GM19025 (cell line): ENCODE data around the gene AFDN.

Experiments
- ATAC-seq: cut with Tn5 transposase; IDR thresholded peaks from one replicate; pipeline ENCODE4 v1.9.1; 2021; ENCODE audit warnings: mild to moderate bottlenecking, low read depth, moderate library complexity; ENCODE audit not compliant: unreplicated experiment

The AFDN gene

DNA sequence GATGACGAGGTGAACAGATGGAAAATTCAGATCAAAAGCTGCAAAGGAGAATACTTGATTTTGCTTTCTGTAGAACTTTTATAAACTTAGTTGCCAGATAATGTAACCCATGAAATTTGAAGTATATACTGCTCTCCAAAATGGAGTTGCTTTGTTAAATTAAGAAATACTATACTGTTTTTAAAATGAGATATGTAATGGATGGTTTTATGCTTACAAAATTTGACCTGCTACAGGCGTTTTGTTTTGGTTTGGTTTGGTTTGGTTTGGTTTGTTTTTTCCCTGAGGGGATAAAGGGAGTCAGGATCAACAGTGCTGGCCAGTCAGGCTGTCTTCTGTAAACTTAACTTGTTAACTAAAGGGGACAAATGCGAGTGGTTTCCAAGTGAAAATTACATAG lies 115.1 kb downstream of the AFDN start:
- no peak for ATAC-seq

- ATAC-seq, result no peak
These were observed 117.4 kb downstream of the AFDN start for GRCh38 chr6:167944130-167944529.

DNA sequence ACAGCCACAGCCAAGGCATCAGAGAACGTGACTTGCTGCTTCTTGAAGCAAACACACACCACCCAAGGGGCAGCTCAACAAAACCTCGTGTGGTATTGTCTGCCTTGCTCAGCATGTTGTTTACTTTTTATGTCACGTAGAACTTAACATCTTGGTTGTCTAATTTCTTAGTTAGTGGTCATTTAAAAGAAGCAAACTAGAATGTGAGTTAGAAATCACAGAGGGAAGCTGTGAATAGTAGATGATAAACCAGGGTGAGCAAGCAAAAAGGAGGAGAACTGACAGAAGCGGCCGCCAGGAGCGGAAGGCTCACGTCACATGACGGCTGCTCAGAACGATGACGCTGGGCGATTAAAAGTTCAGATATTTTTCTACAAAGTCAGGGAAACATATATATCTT lies 119.3 kb downstream of the AFDN start:
- ATAC-seq, result no peak

GRCh38 chr6:167946604-167947003 lies 119.9 kb downstream of the AFDN start:
- ATAC-seq, result no peak

- ATAC-seq, result no peak
These were observed 121.0 kb downstream of the AFDN start for GRCh38 chr6:167947716-167948115.

GRCh38 chr6:167948716-167949115 lies 122.0 kb downstream of the AFDN start:
- ATAC-seq, result no peak

DNA sequence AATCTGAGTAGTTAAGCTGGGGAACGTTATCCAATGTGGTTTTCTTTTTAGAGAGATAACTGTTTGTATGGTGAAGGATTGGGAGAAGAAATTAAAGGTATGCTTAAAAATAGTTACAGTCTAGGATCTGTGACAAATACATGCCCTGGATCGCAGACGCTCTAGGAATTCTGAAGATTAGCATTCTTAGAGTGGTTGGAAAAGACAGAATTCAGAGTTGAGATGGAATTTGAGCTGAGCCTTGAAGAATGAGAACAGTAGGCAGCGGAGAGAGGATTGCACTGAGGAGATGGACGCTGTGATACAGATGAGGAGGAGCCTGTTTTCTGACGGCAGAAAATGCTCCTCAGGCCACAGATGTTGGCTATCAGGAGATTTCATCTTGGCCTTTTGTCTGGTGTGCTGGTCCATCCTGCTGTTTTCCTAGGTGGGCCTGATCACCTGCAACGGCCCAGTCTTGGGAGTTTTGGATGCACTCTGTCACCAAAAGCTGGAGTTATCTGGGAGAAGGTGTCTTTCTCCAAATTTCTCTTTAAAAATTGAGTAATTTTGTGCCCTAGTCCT lies 122.5 kb downstream of the AFDN start:
- no peak for ATAC-seq

GRCh38 chr6:167951781-167952511 lies 125.2 kb downstream of the AFDN start:
- ATAC-seq, result no peak

GRCh38 chr6:167952512-167952859 lies 125.8 kb downstream of the AFDN start:
- no peak for ATAC-seq

DNA sequence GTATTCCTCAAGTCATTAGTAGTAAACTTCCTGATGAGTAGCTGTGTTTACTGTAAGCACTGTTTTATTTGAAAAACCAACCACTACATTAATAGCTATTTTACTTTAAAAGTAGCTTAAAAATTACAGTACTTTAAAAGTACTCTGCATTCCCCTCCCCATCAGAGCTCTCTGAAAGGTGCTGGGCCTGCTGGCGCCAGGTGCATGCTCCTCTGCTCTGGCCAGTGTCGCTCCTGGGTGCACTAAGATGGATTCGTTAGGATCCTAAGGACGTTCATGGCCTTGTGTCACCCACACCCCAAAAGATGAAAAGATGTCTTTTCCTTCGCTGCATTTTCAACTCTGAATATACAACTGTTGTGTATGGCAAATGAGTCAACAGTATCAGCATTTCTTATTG lies 126.8 kb downstream of the AFDN start:
- no peak for ATAC-seq

GRCh38 chr6:167954151-167954550 lies 127.4 kb downstream of the AFDN start:
- no peak for ATAC-seq

- no peak for ATAC-seq
These were observed 129.8 kb downstream of the AFDN start for GRCh38 chr6:167956491-167956890.

DNA sequence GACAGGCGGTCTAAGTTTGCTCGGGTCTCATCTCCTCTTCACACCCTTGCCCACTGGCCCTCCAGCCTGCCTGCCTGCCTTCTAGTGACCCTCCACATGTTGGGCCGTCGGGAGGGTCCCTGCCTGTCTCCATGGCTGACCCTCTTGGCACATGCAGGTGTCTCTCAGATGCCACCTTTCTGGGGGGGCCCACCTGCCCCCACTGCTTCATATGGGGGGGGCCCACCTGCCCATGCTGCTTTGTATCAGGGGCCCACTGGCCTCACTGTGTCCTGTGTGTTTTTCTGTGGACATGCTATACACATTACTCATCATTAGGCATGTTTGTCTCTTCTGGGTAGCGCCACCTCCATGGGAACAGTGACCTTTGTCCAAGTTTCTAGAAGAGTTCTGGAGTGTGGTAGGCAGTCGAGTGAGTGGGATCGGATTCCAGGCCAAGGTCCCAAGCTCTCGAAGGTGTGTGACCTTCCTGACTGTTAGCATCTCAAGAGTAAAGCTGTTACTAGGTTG lies 130.3 kb downstream of the AFDN start:
- ATAC-seq, result no peak

DNA sequence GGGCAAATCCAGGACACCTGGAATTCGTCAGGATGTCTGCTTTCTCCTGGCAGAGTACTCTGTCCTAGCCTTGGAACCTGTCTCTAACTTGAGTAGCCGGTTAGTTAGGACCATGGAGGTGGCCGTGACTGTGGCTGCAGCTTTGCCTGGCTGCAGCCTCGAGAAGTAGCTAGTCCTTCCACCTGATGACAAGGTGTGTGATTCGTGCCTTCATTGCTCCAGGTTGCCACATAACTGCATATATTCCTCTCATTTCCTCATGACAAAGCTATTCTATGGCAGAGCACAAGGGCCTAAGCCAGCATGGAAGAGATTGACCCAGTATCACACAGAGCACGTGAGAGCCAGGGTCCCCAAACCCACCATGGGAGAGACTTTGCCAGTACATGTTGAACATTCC lies 130.9 kb downstream of the AFDN start:
- no peak for ATAC-seq

- ATAC-seq, result no peak
These were observed 133.9 kb downstream of the AFDN start for GRCh38 chr6:167960579-167960978.

- ATAC-seq, result no peak
These were observed 136.0 kb downstream of the AFDN start for GRCh38 chr6:167962711-167963110.

DNA sequence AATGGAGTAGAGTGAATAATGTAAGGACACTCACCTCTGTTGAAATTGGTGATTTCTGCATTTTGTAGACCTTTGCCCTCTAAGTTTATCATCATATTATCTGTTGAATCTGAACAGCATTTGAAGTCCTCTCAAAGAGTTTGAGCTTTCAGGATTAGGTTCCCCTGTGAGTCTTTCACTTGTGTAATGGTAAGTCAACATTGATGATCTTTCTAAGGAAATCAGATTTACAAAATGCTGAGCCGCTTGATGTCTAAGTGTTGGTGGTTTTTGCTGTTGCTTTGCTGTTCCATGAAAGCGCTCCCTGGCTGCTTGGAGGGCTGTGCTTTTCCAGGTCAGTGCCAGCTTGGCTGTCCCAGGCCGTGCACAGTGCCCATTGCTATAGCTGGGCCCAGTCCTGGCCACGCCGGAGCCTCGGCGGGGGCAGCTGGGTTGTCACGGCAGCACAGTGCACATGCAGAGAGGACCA lies 136.9 kb downstream of the AFDN start:
- no peak for ATAC-seq

GRCh38 chr6:167965592-167966539 lies 139.2 kb downstream of the AFDN start:
- ATAC-seq, result no peak

GRCh38 chr6:167966540-167966905 lies 139.8 kb downstream of the AFDN start:
- ATAC-seq, result no peak

GRCh38 chr6:167968091-167968490 lies 141.4 kb downstream of the AFDN start:
- ATAC-seq, result no peak

DNA sequence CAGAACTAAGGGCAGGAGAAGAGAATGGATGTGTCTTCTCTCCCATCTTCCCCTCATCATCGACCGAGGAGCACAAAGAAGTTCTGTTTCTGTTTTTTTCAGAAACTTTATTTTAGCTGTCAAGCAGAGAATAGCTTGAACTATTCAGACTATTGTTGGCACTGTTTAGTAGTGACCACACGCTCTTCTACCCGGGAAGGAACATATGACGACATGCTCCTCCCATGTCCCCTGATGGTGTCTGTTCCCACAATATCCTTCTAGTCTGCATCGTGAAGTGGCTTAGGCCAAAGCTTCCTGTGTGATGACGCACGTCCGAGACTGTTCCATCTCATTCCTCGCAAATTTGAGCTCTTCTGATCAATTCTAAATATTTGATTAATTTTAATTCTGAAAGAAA lies 143.5 kb downstream of the AFDN start:
- ATAC-seq, result no peak
